NCI-H82 treated with DMSO at 0.1 percent for 48 hours (cell line): ENCODE measurements around the gene ADGRB2.
"Not testable (repeated sequence)": the region's sequence is repeated elsewhere in the genome, so short reads cannot be mapped to it uniquely, and the experiment has no call there.

Source experiments
- DNase-seq: peaks from one replicate; lab custom pipeline; 2025; ENCODE audit not compliant: unreplicated experiment; lab: John Stamatoyannopoulos, UW

ADGRB2 gene

DNA sequence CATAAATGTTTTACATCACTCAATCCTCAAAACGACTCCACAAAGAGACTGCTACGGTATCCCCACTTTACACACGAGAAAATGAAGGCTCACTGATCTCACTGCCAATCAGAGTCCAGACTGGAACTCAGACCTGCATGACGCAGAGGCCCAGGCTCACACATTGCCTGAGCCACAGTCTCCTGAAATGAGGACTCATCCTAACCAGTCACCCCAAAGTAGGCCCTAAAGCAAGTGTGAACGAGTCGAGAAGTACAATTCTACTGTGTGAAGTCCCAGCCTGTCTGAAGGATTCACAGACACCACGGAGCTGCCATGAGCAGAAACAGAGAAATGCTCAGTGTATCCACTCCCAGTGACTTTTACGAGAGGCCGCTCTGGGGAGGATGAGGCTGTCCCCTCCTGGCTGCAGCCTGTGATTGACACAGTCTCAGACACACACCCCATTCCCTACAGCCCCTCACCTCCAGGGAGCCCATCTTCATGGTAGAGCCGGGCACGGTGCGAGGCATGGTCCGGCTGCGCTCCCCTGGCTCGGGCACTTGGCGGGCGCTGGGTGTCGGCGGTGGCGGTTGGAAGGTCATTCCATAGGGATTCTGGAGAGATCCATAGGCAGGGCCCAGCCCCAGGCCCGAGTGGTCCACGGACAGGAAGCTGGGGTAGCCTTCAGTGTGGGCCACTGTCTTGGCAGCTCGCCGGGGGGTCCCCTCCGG lies 33.6 kb downstream of the ADGRB2 start:
- no peak for DNase-seq

DNA sequence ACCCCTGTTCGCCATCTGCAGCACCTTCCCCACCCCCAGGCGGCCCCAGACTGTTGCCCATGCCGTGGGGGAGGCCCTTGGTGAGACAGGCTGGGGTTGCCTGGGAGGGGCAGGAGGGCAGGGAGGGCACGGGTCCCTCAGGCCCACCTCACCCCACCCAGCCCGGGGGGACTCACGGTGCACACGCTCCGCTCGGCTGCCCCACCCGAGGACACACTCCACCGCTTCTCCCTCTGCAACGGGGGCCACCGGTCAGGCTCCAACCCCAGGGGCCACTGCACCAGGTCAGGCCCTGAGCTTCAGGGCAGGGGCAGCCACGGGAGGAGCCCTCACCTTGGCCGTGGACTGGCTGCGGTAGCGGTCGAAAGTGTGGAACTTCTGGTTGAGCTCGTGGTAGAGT lies 36.3 kb downstream of the ADGRB2 start:
- DNase-seq, result no peak

DNA sequence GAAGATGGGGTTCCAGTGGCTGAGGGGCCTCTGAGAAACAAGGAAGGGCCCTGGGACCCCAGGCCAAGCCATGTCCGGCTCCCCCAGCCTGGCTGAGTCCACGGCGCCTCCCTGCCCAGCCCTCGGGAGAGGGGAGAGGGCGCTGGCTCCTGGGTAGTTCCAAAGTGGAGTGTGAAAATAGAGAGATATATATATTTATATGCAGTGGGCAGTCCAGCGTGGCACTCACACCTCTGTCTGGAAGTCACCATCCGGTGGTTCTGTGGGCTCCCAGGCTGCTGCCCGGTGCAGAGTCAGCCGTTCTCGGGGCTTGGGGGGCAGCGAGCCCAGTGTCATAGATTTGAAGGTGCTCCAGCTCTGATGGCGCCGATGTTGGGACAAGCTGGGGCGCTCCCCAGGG lies 36.9 kb downstream of the ADGRB2 start:
- DNase-seq, result no peak

DNA sequence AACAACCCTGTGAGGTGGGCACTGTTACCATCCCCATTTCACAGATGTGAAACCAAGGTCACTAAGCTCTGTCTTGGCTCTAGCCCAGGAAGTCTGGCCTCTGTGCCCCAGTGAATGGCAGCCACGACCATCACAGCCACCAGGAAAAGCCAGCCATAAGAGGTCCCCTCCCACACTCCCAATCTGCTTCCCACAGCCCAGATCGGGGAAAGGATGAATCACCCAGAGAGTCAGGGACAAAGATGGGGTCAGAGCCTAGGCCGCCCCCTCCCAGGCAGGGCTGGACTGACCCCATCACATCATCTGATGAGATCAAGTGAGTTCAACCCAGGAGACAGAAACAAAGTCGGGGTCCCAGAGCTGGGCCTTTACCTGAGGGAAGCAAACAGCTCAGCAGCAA lies 37.4 kb downstream of the ADGRB2 start:
- DNase-seq, result no peak

DNA sequence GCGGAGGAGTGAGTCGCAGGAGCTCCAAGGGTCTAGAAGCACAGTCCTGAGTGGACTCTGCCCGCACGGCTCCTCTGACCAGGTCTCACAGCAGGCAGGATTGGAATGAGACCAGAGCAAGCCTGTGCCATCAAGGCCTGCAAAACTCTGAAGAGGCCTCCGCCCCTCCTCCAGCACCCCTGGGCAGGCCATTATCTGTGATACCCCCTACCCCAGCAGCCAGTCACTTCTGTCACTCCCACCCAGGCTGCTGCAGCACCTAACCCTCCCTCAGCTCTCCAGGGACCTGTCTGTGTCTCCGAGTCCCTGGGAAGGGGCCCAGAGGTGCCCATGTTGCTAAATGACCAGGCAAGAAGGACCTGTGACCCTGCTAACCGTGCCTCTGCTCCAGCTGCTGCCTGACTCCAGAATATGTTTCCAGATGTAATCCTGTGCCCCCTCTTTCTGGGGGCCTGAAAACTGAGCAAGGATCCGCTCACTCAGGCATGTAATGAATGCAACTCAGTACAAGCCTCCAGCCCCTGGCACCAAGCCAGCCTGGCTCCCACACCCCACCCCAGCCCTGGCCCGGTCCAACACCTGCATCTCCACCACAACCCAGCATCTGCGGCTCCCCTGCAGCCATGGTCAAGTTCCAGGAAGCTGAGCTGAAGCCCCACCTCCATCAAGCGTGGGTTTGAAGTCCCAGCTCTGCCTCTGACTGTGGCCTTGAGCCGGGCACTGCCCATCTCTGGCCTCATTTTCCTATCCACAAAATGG lies 38.2 kb downstream of the ADGRB2 start:
- DNase-seq, result no peak

DNA sequence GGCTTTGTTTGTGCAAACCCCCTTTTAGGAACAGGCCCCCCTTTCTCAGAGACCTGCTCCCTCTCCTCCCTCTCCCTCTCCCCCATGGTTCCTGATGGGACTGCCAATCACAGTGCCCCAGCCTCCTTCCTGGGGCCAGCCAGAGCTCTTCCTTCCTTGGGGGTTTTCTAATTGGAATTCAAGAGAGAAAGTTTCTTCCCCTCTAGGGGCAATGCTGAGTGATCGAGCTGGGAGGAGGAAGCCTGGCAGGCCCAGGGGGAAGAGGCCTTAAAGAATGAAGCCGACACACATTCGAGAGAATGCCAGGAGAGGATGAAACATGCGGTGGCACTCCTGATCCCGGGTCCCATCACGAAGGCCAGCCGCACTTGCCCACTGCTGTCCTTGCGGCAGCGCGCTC lies 39.0 kb downstream of the ADGRB2 start:
- no peak for DNase-seq

DNA sequence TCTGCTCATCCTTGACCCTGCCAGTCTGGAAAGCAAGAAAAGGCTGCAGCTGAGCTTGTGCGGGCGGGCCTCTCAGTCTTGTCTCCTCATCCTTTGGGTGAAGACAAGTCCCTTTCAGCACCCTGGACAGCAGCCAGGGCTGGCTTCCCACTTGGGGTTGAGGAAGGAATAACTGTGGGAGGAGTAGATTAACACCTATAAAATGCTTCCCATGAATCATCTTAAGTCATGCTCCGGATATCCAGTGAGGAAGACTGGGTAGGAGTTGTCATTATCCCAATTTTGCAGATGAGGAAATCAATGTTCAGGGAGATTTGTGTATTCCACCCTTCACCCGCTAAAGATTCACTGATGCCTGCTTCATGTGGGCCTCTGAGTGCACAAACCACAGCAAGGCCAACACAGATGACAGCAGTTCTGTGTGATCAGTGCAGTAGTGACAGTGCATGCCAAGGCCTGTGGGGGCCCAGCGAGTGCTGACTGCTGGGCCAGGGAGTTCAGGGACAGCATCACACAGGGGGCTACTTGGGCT lies 40.2 kb downstream of the ADGRB2 start:
- DNase-seq, result no peak

DNA sequence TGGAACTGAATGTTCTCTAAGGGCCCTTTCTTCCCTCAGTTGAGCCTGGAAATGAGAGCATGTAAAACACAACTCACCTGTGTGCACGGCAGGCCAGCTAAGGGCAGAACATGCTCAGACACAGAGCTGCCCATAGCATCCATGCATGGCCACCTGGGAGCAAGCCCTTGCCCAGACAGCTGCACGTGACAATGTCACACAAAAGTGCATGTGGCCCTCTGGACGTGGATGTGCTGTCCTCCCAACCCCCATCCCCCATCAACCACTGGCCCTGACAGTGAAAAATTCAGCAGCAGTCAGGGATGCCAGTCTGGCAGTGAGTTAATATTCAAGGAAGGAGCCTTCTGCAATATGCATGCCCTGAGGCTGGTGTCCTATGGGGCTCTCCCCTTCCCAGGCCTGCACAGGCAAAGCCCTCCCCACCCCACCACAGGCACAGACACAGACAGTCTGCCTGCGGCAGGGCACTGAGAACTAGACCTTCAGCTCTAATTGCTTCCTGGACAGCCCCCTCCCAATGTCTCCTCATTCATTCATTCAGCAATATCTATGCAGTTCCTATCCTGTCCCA lies 45.7 kb downstream of the ADGRB2 start:
- DNase-seq, result no peak

DNA sequence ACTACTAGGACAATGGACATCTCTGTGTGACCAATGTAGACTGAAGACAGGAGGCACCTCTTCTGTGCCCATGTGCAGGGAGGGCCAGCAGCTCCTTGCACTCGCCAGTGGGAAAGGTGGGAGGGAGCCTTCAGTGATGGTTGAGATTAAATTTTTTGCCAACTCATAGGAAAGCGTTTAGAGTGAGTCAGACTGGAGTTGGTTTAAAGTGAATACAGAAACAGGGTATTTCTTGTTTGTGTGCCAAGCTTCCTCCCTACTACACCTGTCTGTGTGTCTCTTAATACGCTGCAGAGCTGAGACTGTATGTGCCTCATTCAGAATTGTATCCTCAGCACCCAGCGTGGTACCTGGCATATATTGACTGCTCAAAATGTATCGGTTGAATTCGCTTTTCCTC lies 46.8 kb downstream of the ADGRB2 start:
- DNase-seq, result no peak

DNA sequence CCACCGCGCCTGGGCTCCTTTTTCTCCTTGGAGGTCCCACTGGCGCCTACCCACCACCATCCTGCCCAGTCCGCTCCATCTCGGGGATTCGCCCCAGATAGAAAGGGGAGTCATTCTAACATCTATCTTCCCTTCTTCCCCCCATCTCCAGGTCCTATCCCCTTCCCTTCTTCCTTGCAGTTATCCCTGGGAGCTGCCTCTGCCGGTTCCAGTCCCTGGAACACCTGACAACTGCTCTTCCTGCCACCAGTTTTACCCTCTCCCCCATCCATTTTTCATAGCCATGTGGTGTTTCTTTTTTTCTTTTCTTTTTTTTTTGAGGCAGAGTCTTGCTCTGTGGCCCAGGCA lies 48.3 kb downstream of the ADGRB2 start:
- no peak for DNase-seq

DNA sequence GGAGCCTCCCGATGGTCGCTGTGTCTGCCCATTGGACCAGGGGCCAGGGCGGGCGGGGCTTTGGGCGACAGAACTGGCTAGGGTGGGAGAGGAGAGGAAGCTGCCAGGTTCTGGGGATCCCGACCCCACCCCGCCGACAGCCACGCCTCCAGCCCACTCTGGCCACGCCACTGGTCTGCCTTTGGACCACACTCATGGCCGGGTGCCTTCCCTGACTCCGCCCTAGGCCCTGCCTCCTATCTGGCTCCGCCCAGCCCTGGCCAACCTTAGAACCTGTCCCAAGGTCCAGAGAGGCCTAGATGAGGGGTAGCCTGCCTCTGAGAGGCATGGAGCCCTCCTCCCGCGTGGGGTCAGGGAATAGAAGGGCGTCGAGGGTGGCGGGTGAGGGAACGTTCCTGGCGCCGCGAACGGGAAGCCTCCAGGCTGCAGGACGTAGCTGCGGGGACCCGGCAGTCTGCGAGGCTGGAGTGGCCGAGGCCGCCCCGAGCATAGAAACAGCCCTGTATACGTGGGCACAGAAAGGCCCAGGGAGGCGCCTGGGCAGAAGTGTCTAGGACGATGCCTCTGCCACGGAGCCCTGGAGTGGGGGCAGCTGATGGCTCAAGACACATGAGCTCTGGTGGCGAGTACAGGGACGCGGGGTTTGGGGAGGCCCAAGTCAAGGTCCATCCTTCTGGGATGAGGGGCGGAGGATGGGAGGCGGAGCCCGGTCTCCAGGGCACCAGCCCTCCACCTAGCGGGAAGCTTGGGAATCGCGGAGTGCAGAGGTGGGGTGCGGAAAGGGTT lies 48.9 kb downstream of the ADGRB2 start:
- DNase-seq, result no peak

DNA sequence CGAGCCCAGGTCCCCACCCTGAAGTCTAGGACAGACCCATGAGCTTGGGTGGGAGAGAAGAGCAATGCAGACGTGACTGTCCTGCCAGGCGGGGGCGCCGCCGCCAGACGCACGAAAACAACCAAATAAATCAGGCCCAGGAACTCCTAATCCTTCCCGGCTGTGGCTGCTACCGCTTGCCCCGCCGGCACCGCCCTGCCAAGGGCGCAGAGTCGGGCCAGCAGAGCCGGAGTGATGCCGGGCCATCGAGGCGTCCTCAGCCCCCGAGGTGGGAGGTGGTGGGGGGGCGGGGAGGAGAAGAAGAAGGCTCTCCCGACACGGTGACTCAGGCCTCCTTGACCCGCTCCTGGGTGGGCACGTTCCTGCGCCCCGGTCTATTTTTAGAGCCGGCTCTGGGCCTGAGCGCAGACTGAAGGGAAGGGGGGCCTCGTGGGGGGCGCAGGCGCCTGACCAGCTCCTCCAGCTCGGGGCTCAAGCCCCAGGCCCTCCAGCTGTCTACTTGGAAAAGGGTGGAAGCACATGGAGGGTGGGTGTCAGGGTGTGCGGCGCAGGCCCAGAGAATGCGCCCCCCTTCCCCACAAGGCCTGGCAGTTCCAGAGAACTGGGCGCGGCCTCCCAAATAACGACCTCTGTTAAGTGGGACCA lies 49.6 kb downstream of the ADGRB2 start:
- peak; percentile 81 for DNase-seq

DNA sequence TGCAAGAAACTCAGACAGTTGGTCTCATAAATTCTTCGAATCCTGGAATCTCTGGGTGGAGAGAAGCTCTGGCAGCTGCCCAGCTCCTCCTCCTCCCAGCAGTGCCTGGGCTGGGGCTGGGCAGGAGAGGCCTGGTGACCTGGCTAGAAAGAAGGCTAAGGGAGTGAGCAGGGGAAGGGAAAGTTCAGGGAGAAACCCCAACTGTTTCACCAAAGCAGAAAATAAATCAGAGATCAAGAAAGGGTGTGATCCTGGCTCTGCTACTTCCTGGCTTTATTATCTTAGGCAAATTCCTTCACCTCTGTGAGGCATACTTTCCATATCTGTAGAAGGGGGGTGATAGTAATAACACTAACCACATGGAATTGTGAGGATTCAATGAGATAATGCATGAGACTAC lies 51.5 kb downstream of the ADGRB2 start:
- DNase-seq, result no peak

DNA sequence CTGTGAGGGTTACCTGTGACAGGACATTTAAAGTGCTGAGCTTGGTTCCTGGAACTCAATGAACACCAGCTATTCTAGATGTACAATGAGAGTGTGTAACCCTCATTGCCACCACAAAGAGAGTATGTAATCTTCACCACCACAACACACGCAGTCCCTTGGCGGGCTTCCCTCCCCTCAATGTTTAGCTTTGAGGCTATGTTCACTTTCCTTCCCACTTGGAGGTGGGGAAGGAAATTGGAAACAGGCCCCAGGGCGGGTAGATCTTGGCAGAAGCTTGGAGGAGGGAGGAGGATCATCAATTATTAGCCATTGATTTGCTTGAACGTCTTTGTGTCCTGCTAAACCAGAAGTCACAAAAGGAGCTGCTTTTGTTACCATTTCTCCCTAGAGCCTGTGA lies 52.1 kb downstream of the ADGRB2 start:
- DNase-seq, result no peak

DNA sequence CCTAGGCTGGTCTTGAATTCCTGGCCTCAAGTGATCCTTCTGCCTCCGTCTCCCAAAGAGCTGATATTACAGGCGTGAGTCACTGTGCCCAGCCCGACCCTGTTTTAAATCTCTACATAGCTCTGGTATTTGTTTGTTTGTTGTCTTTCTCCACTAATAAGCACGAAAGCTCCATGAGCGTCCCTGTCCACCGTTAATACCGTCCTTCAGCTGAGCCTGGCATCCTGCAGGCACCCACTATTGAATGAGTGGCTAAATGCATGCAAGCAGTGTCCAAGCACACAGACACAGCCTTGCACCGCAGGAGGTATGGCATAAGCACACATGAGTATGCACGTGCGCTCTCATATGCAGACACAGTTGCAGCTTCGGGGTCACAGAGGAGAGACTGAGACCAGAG lies 55.8 kb downstream of the ADGRB2 start:
- no peak for DNase-seq

DNA sequence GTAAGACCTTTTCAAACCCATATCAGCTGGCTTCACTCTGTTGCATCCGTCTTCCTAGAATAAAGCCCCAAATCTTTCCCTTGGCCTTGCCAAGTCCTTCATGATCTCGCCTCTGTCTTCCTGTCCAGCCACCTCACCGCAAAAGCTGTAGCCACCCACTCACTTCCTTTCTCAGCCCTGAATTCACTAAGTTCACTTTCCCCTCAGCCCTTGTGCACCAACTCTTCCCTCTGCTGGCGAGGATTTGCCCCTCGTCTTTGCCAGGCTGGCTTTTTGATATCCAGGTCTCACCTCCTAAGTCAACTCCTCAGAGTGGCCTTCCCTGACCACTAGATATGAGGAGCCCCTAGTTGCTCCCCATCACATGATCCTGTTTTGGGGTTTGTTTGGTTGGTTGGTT lies 56.4 kb downstream of the ADGRB2 start:
- DNase-seq, result no peak

DNA sequence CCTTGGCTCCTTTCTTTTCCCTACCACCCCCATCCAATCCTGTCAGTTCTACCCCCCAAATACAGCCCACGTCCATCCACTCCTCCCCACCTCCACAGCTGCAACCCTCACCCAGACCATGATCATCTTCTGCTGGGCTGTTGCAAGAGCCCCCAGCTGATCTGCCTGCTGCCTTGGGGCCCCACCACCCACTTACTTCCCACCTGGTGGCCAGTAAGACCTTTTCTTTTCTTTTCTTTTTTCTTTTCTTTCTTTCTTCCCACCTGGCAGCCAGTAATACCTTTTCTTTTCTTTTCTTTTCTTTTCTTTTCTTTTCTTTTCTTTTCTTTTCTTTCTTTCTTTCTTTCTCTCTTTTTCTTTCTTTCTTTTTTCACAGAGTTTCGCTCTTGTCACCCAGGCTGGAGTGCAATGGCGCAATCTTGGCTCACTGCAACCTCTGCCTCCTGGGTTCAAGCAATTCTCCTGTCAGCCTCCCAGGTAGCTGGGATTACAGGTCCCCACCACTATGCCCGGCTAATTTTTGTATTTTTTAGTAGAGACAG lies 57.0 kb downstream of the ADGRB2 start:
- DNase-seq, result not testable (repeated sequence)

DNA sequence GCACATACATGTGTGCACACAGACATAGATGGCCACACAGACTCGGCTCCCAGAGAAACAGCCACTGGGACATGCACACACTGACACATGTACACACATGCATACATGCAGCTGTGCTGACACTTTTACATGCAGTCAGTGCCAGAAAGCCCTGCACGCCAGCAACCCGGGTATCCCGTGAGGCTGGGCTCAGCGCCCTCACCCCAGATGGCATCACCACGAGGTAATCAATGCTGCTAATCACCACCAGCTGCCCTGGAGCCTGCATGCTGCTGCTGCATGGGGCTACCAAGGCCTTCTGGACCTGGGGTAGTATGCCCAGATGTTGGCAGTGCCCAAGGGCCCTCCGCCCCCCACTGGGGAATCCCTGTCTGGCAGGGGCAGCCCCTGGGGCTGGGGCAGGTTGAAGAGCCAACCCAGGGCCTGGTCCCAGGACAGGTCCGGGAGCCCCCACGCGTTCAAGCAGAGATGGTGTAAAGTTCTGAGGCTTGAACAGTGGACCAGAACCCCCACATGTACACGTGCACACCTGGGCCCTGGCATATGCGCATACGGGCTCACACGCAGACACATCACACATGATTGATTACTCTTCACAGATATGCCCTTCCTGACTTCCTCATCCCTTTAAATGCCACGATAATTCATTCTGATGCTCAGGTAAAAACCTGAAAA lies 57.6 kb downstream of the ADGRB2 start:
- no peak for DNase-seq

DNA sequence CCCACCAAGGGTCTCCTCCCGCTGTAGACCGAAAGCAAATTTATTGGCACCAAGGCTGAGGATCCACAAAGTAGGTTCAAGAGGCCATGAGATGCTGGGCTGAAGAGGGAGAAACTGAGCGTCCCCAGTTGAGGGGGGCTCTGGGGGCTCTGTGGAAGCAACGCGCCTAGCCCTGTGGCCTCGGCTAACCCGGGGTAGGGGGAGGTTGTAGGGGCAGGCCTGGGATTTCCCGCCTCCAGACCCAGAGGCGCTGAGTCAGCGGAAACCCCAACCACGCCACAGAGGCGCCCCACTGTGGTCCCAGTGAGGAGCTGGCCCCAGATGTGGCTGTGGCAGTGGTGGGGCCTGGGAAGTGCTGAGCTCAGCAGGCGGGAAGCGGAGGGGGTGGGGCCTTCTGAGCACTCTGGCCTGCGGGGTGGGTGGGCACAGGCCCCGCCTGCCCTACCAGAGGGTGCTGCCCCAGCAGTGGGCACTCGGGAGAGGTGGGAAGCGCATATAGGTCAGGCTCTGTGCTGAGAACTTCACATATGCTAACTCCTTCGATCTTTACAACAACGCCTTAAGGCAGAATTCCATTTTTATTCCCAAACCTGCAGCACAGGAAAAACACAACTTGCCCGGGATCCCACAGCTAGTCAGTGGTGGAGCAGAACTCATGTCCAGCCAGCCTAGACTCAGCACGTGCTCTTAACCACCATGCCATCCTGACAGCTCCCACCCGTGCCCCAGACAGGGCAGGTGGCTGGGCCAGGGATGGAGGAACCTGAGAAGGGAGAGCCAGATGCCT lies 58.9 kb downstream of the ADGRB2 start:
- no peak for DNase-seq
